ENCODE measurements around the gene MRM3.
A peak's percentile ranks its signal among the peaks of the same experiment; 100 is the strongest.
"Not testable (repeated sequence)": the region's sequence is repeated elsewhere in the genome, so short reads cannot be mapped to it uniquely, and the experiment has no call there.

MRM3 gene

GRCh38 chr17:824378-824777 lies 42.2 kb downstream of the MRM3 start:
- FAIRE-seq (no peak), DNase-seq (ENCODE audit: low spot score) (no peak)

- DNase-seq (ENCODE audit: low spot score) = no peak
- no peak for FAIRE-seq
These were observed 43.1 kb downstream of the MRM3 start for GRCh38 chr17:825216-825615.

GRCh38 chr17:826778-827177 lies 44.6 kb downstream of the MRM3 start:
- no peak for DNase-seq (ENCODE audit: low spot score)
- no peak for FAIRE-seq

DNA sequence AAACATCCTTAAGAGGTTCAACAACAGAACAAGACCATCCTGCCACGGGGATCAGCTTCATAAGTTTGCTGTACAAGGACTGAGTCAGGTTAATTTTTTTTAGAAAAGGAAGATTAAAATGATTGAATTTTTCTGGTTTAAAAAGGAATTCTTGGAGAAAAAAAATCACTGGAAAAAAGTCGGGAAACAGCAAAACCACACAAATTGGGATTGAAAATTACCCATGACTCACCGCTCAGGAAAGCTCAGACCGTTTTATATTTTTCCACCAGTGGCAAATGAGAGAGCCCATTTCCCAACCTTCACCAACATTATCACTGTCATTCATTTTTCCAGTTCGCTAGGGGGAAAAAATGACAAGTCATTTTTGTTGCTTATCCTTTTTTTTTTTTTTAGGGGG lies 46.6 kb downstream of the MRM3 start:
- FAIRE-seq (no peak), DNase-seq (ENCODE audit: low spot score) (no peak)

DNA sequence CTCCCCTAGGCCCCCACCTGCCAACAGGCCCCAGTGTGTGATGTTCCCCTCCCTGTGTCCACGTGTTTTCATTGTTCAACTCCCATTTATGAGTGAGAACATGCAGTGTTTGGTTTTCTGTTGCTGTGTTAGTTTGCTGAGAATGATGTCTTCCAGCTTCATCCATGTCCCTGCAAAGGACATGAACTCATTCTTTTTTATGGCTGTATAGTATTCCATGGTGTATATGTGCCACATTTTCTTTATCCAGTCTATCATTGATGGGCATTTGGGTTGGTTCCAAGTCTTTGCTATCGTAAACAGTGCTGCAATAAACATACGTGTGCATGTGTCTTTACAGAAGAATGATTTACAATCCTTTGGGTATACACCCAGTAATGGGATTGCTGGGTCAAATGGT lies 47.5 kb downstream of the MRM3 start:
- FAIRE-seq; DNase-seq (ENCODE audit: low spot score): not testable (repeated sequence)

GRCh38 chr17:830381-830780 lies 48.2 kb downstream of the MRM3 start:
- DNase-seq (ENCODE audit: low spot score) (no peak), FAIRE-seq (no peak)

DNA sequence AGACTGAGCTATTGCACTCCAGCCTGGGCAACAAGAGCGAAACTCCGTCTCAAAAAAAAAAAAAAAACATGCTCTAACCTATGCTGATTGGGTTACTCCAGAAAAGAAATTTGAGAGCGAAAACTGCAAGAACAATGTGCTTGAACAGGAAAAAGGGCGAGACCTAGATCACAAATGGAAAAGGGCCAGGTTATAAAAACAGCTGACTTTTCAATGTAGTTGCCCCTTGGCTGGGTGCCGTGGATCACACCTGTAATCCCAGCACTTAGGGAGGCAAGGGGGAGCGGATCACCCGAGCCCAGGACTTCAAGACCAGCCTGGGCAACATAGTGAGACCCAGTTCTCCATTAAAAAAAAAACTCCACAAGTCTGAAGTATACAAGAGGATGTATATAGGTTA lies 48.8 kb downstream of the MRM3 start:
- FAIRE-seq = no peak
- DNase-seq (ENCODE audit: low spot score) = no peak

DNA sequence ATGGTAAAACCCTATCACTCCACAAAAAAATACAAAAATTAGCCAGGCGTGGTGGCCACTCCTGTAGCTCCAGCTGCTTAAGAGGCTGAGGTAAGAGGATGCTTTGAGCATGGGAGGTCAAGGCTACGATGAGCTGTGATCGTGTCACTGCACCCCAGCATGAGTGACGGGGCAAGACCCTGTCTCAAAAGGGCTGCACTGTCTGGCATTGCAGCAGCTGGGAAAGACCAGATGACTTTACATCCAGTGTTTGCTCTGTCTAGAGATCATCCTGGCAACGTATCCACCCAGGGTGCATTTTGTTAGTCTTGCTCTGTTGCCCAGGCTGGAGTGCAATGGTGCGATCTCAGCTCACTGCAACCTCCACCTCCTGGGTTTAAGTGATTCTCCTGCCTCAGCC lies 52.0 kb downstream of the MRM3 start:
- no peak for DNase-seq (ENCODE audit: low spot score)
- FAIRE-seq = no peak

DNA sequence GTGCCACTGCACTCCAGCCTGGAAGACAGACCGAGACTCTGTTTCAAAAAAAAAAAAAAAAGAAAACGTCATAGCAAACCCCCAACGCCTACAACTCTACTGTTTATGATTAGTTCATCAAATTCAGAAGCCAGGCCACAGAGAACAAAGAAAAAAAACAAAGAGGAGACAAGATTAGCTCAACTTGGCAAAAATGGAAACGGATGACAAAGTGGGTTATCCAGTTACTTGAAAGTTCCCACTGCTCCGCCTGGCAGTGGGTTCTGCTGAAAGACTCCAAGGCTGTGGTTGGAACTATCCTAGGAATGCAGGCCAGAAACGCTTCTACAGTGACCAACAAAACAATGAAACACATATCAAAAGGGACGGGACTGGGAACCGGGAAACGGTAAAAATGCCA lies 53.1 kb downstream of the MRM3 start:
- DNase-seq (ENCODE audit: low spot score) (peak; percentile 71), FAIRE-seq (no peak)

- not testable (repeated sequence) for FAIRE-seq
These were observed 53.6 kb downstream of the MRM3 start for GRCh38 chr17:835721-836120.

DNA sequence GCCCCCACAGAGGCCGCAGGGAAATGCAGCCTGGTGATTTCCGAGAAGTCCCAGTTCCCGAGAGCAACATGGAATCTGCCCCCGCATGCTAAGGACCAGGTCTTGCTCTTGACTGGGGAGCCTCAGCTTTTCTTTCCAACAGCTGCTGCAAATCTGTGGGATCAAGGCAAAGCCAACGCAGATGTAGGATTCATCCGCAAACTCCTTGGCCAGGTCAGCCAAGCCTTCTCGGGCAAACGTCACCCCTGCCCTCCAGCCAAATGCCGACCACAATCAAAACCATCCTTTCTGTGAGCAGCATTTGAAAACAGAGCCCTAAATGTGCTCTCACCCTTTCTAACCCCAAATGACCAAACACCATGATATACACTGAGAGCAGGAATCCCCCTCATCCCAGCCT lies 54.0 kb downstream of the MRM3 start:
- FAIRE-seq (no peak), DNase-seq (ENCODE audit: low spot score) (peak; percentile 25)

More at GRCh38 chr17:835721-836120, 53.6 kb downstream of the MRM3 start:
- DNase-seq (ENCODE audit: low spot score) = not testable (repeated sequence)

DNA sequence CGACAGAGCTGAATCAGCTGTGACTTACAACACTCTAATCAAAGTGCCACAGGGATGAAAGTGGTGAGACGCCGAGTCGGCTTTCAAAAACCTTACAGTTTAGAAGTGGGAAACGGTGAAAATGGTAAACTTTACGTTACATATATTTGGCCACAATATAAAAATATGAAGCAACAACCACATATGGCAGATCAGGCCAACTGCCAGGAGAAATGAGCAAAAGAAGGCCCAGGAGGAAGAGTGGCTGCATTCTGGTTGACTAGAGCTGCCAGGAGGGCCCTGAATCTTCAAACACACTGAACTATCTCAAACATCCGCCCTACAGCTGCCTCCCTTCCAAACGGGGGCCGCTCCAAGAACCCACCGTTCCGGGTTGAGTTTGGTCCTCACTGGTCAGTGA lies 56.3 kb downstream of the MRM3 start:
- no peak for FAIRE-seq

DNA sequence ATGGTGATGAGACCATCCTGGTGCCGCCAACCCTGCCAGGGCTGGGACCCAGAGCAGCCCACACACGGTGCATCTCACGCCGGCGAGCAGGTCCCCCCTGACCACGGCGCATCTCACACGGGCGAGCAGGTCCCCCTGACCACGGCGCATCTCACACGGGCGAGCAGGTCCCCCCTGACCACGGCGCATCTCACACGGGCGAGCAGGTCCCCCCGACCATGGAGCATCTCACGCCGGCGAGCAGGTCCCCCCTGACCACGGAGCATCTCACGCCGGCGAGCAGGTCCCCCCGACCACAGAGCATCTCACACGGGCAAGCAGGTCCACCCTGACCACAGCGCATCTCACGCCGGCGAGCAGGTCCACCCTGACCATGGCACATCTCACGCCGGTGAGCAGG lies 59.2 kb downstream of the MRM3 start:
- DNase-seq (ENCODE audit: low spot score) (no peak), FAIRE-seq (peak; percentile 99)

More for the DNA sequence above, 56.3 kb downstream of the MRM3 start:
- no peak for DNase-seq (ENCODE audit: low spot score)
